ENCODE results near the gene CPD.

DNA sequence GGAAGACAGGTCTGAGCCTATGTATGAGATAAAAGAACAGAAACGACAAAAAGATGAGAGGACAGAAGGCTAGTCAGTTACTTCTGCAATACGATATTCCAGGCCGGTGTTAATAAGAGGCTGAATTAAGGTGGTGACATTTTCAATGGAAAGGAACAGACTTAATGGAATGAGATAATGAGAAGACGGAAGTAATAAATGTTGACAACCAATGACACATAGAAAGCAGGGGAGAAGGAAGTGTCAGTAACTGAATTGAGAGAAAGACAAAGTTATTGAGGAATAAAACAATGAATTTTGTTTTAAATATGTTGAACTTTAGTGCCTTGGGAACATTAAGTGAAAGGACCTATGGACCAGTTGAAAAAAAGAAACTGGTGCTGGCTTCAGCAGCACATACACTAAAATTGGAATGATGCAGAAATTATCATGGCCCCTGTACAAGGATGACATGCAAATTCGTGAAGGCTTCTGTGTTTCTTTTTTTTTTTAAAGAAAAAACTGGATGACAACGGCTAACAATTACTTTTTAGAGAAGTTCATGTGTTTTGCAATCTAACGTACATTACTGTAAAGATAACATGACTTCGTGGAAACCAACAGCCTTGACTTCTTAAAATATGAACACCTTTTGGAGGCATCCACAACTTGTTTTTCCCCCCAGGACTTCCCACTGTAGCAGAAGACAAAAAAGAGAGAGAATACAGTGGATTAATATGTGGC, 18.5 kb upstream of the CPD start:
- TF ChIP-seq, protein P1, sequence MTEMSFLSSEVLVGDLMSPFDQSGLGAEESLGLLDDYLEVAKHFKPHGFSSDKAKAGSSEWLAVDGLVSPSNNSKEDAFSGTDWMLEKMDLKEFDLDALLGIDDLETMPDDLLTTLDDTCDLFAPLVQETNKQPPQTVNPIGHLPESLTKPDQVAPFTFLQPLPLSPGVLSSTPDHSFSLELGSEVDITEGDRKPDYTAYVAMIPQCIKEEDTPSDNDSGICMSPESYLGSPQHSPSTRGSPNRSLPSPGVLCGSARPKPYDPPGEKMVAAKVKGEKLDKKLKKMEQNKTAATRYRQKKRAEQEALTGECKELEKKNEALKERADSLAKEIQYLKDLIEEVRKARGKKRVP (CRISPR knock-in tag; IDR thresholded peaks at IDR 0.05), result no peak
- TF ChIP-seq POLR2A (conservative IDR thresholded peaks at IDR 0.05), result no peak
